ENCODE results near the gene IRF2BP2. TPM values are rescaled to one million over a fixed set of nuclear protein-coding genes. Genes with fewer than 3 reads are reported as not detected.
"Not testable (repeated sequence)": the region's sequence is repeated elsewhere in the genome, so short reads cannot be mapped to it uniquely, and the experiment has no call there.

The IRF2BP2 gene
- total and polyA plus RNA-seq, 7 experiments from 2014 or later: 28.7 to 413 (median 159) TPM

DNA sequence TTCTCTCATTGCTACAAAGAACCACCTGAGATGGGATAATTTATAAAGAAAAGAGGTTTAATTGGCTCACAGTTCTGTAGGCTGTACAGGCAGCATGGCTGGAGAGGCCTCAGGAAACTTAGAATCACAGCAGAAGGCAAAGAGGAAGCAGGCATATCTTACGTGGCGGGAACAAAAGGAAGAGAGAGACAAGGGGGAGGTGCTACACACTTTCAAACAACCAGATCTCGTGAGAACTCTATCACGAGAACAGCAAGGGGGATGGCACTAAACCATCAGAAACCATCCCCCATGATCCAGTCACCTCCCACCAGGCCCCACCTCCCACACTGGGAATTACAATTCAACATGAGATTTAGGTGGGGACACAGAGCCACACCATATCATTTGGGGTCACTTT, 15.4 kb downstream of the IRF2BP2 start:
- peaks cover 9 to 10% of the 10 kb centered on the region in 2 donors for H3K4me1 ChIP-seq (ENCODE audit: control insufficient read depth in 2 of 2, insufficient read depth in 2 of 2, low read length in 2 of 2)
- DNase-seq; ATAC-seq; H3K27ac ChIP-seq (ENCODE audit: low read depth, low read length); H3K27me3 ChIP-seq (ENCODE audit: control insufficient read depth in 2 of 2, insufficient read depth in 2 of 2, low read length in 2 of 2); H3K4me3 ChIP-seq (ENCODE audit: low read length); H3K9me3 ChIP-seq (ENCODE audit: control insufficient read depth in 2 of 3, low read length in 3 of 3); POLR2A ChIA-PET; intact Hi-C loops (cut with micrococcal nuclease); H3K36me3 ChIP-seq (ENCODE audit: control insufficient read depth in 2 of 3, insufficient read depth in 3 of 3, low read length in 3 of 3); H3K27me3 Mint-ChIP-seq; H3K9me3 Mint-ChIP-seq; H3K4me3 Mint-ChIP-seq; H3K36me3 Mint-ChIP-seq: not testable (repeated sequence)
- H3K4me1 Mint-ChIP-seq: peaks cover 7 to 29% (median 21%) of the 10 kb centered on the region in 7 donors
- CTCF ChIA-PET: interaction anchor here (1.0 kb wide), 1 partner anchor 489 kb away, joined by 3 read pairs; no protein-coding TSS in a partner anchor
- H3K27ac Mint-ChIP-seq: peak overlapping the region in 2 of 9 donors; percentile 36 to 46

GRCh38 chr1:234593771-234594504, 16.0 kb downstream of the IRF2BP2 start:
- H3K27ac ChIP-seq (ENCODE audit: low read depth, low read length): no peak overlapping the region
- DNase-seq (no peak), ATAC-seq (no peak)
- no peaks in the 10 kb centered on the region for H3K9me3 ChIP-seq (ENCODE audit: control insufficient read depth in 2 of 3, low read length in 3 of 3)
- peak overlapping the region in 2 of 9 donors; percentile 27 to 46 for H3K27ac Mint-ChIP-seq
- H3K27me3 ChIP-seq (ENCODE audit: control insufficient read depth in 2 of 2, insufficient read depth in 2 of 2, low read length in 2 of 2): no peaks in the 10 kb centered on the region
- H3K36me3 Mint-ChIP-seq: peaks cover 0 to 9% (median 0%) of the 10 kb centered on the region in 5 donors
- peaks cover 0 to 4% (median 0%) of the 10 kb centered on the region in 11 donors for H3K9me3 Mint-ChIP-seq
- no peak overlapping the region for H3K4me3 ChIP-seq (ENCODE audit: low read length)
- CTCF ChIA-PET: interaction anchor here (0.6 to 1.0 kb wide), 4 partner anchors 18 to 490 kb away, joined by 3 to 4 read pairs (median 4); no protein-coding TSS in a partner anchor
- peaks cover 0 to 4% (median 0%) of the 10 kb centered on the region in 5 donors for H3K27me3 Mint-ChIP-seq
- peaks cover 7 to 22% (median 18%) of the 10 kb centered on the region in 7 donors for H3K4me1 Mint-ChIP-seq
- H3K36me3 ChIP-seq (ENCODE audit: control insufficient read depth in 2 of 3, insufficient read depth in 3 of 3, low read length in 3 of 3): no peaks in the 10 kb centered on the region
- intact Hi-C loops (cut with micrococcal nuclease): no loop called here
- no peak overlapping the region for H3K4me3 Mint-ChIP-seq
- POLR2A ChIA-PET: no interaction called here
- peaks cover 3 to 4% of the 10 kb centered on the region in 2 donors for H3K4me1 ChIP-seq (ENCODE audit: control insufficient read depth in 2 of 2, insufficient read depth in 2 of 2, low read length in 2 of 2)

DNA sequence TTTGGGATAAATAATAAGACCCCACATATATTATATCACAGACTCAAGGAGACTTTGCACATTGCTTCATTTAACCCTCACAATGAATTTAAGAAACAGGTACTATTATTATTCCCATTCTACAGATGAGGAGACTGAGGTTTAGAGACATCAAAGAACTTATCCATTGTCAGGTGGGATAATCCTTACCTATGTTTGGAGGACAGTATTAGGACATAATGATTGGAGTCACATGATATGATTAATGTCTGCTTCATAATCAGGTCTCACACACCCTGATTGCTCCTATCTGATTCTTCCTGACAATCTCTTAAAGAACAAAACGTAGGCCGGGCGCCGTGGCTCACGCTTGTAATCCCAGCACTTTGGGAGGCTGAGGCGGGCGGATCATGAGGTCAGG, 16.9 kb downstream of the IRF2BP2 start:
- ATAC-seq: no peak
- H3K36me3 ChIP-seq (ENCODE audit: control insufficient read depth in 2 of 3, insufficient read depth in 3 of 3, low read length in 3 of 3): no peaks in the 10 kb centered on the region
- intact Hi-C loops (cut with micrococcal nuclease): no loop called here
- H3K4me1 ChIP-seq (ENCODE audit: control insufficient read depth in 2 of 2, insufficient read depth in 2 of 2, low read length in 2 of 2): no peaks in the 10 kb centered on the region
- H3K4me1 Mint-ChIP-seq: peaks cover 5 to 18% (median 13%) of the 10 kb centered on the region in 7 donors
- H3K27me3 Mint-ChIP-seq: peaks cover 0 to 4% (median 0%) of the 10 kb centered on the region in 5 donors
- no peaks in the 10 kb centered on the region for H3K27me3 ChIP-seq (ENCODE audit: control insufficient read depth in 2 of 2, insufficient read depth in 2 of 2, low read length in 2 of 2)
- no peak overlapping the region for H3K27ac Mint-ChIP-seq
- H3K36me3 Mint-ChIP-seq: peaks cover 0 to 9% (median 0%) of the 10 kb centered on the region in 5 donors
- CTCF ChIA-PET: interaction anchor here (0.7 kb wide), 1 partner anchor 53 kb away, joined by 3 read pairs; no protein-coding TSS in a partner anchor
- DNase-seq: no peak
- POLR2A ChIA-PET: no interaction called here
- no peak overlapping the region for H3K4me3 Mint-ChIP-seq
- H3K27ac ChIP-seq (ENCODE audit: low read depth, low read length): no peak overlapping the region
- no peak overlapping the region for H3K4me3 ChIP-seq (ENCODE audit: low read length)
- peaks cover 0 to 4% (median 0%) of the 10 kb centered on the region in 11 donors for H3K9me3 Mint-ChIP-seq
- H3K9me3 ChIP-seq (ENCODE audit: control insufficient read depth in 2 of 3, low read length in 3 of 3): no peaks in the 10 kb centered on the region

DNA sequence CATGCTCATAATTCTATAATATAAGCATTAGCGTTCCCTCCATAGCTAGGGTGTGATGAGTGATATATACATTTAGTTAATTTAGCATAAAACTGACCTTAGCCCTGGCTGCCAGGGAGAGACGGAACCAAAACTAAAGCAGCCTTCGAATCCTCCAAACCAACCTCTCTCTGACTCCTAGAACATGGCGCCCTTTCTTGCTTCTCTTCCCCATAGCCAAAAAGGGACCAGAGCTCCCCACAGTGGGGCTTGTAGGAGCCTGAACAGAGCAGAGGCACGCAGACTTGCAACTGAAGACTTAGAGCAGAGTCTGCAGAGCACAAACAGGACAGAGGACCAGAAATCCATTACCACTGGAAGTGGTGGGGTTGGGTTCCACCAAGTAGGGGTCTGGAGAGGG, 17.7 kb downstream of the IRF2BP2 start:
- Mint-ChIP-seq H3K36me3 (peaks cover 0 to 9% (median 0%) of the 10 kb centered on the region in 5 donors), H3K27ac (no peak overlapping the region)
- POLR2A ChIA-PET: interaction anchor here (0.6 kb wide), 1 partner anchor 47 kb away, joined by 3 read pairs; no protein-coding TSS in a partner anchor

DNA sequence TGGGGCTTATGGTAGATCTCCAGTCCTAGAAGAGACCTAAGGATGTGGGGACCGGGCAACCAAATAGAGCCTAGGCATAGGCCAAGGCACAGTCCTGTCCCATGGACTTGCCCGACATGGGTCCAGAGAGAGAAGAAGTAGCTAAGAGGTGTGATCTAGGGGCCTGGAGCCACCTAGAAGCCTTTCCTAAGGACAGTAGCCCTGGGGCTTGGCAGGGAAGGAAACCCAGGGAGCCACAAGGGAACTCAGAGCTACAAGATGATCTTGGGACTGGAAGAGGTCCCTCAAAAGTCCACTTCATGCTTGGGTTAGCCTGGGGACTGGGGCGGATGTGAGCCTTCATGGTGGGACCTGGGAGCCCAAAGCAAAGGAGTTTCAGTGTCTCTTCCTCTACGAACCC, 18.8 kb downstream of the IRF2BP2 start:
- Histone ChIP-seq H3K9me3 (ENCODE audit: control insufficient read depth in 2 of 3, low read length in 3 of 3) (no peaks in the 10 kb centered on the region), H3K4me1 (ENCODE audit: control insufficient read depth in 2 of 2, insufficient read depth in 2 of 2, low read length in 2 of 2) (no peaks in the 10 kb centered on the region), H3K36me3 (ENCODE audit: control insufficient read depth in 2 of 3, insufficient read depth in 3 of 3, low read length in 3 of 3) (no peaks in the 10 kb centered on the region), H3K27me3 (ENCODE audit: control insufficient read depth in 2 of 2, insufficient read depth in 2 of 2, low read length in 2 of 2) (no peaks in the 10 kb centered on the region), H3K27ac (ENCODE audit: low read depth, low read length) (no peak overlapping the region), H3K4me3 (ENCODE audit: low read length) (no peak overlapping the region)
- POLR2A ChIA-PET: no interaction called here
- Mint-ChIP-seq H3K27ac (no peak overlapping the region), H3K27me3 (peaks cover 0 to 10% (median 3%) of the 10 kb centered on the region in 5 donors), H3K4me1 (peaks cover 5 to 14% (median 9%) of the 10 kb centered on the region in 7 donors), H3K9me3 (peaks cover 0 to 2% (median 0%) of the 10 kb centered on the region in 11 donors), H3K4me3 (no peak overlapping the region), H3K36me3 (peaks cover 0 to 4% (median 0%) of the 10 kb centered on the region in 5 donors)
- no peak for DNase-seq
- CTCF ChIA-PET: interaction anchor here (1.3 kb wide), 1 partner anchor 493 kb away, joined by 4 read pairs; no protein-coding TSS in a partner anchor
- no peak for ATAC-seq
- intact Hi-C loops (cut with micrococcal nuclease): no loop called here

More for the DNA sequence above, 17.7 kb downstream of the IRF2BP2 start:
- H3K9me3 Mint-ChIP-seq: peaks cover 0 to 3% (median 0%) of the 10 kb centered on the region in 11 donors
- Histone ChIP-seq H3K36me3 (ENCODE audit: control insufficient read depth in 2 of 3, insufficient read depth in 3 of 3, low read length in 3 of 3) (no peaks in the 10 kb centered on the region), H3K27me3 (ENCODE audit: control insufficient read depth in 2 of 2, insufficient read depth in 2 of 2, low read length in 2 of 2) (no peaks in the 10 kb centered on the region), H3K4me3 (ENCODE audit: low read length) (no peak overlapping the region), H3K9me3 (ENCODE audit: control insufficient read depth in 2 of 3, low read length in 3 of 3) (no peaks in the 10 kb centered on the region), H3K27ac (ENCODE audit: low read depth, low read length) (no peak overlapping the region), H3K4me1 (ENCODE audit: control insufficient read depth in 2 of 2, insufficient read depth in 2 of 2, low read length in 2 of 2) (no peaks in the 10 kb centered on the region)
- DNase-seq (no peak), ATAC-seq (no peak)
- intact Hi-C loops (cut with micrococcal nuclease): no loop called here
- peaks cover 0 to 9% (median 3%) of the 10 kb centered on the region in 5 donors for H3K27me3 Mint-ChIP-seq
- H3K4me3 Mint-ChIP-seq: no peak overlapping the region
- peaks cover 5 to 14% (median 9%) of the 10 kb centered on the region in 7 donors for H3K4me1 Mint-ChIP-seq
- CTCF ChIA-PET: interaction anchor here (0.6 kb wide), 1 partner anchor 32 kb away, joined by 3 read pairs; no protein-coding TSS in a partner anchor

- intact Hi-C loops (cut with micrococcal nuclease): no loop called here
- peaks cover 0 to 10% (median 3%) of the 10 kb centered on the region in 5 donors for H3K27me3 Mint-ChIP-seq
- H3K4me3 Mint-ChIP-seq: no peak overlapping the region
- no peaks in the 10 kb centered on the region for H3K4me1 ChIP-seq (ENCODE audit: control insufficient read depth in 2 of 2, insufficient read depth in 2 of 2, low read length in 2 of 2)
- no peaks in the 10 kb centered on the region for H3K36me3 Mint-ChIP-seq
- ChIA-PET POLR2A (interaction anchor here (0.7 kb wide), 1 partner anchor 134 kb away, joined by 3 read pairs; no protein-coding TSS in a partner anchor), CTCF (interaction anchor here (1.3 kb wide), 1 partner anchor 494 kb away, joined by 4 read pairs; no protein-coding TSS in a partner anchor)
- H3K36me3 ChIP-seq (ENCODE audit: control insufficient read depth in 2 of 3, insufficient read depth in 3 of 3, low read length in 3 of 3): no peaks in the 10 kb centered on the region
- H3K9me3 ChIP-seq (ENCODE audit: control insufficient read depth in 2 of 3, low read length in 3 of 3): no peaks in the 10 kb centered on the region
- peaks cover 0 to 2% (median 0%) of the 10 kb centered on the region in 11 donors for H3K9me3 Mint-ChIP-seq
- H3K27ac ChIP-seq (ENCODE audit: low read depth, low read length): no peak overlapping the region
- DNase-seq (no peak), ATAC-seq (no peak)
- H3K27ac Mint-ChIP-seq: peak overlapping the region in 1 of 9 donors; percentile 5
- H3K27me3 ChIP-seq (ENCODE audit: control insufficient read depth in 2 of 2, insufficient read depth in 2 of 2, low read length in 2 of 2): no peaks in the 10 kb centered on the region
- peaks cover 5 to 18% (median 9%) of the 10 kb centered on the region in 7 donors for H3K4me1 Mint-ChIP-seq
- H3K4me3 ChIP-seq (ENCODE audit: low read length): no peak overlapping the region
These were observed 19.9 kb downstream of the IRF2BP2 start for GRCh38 chr1:234589854-234590620.

Measured in naive thymus-derived CD4-positive, alpha-beta T cell (primary cell).